HG02973 (cell line): Measurements from ENCODE around the gene WNT9B.
"Not testable (repeated sequence)": the region's sequence is repeated elsewhere in the genome, so short reads cannot be mapped to it uniquely, and the experiment has no call there.

Experiments used
- ATAC-seq: cut with Tn5 transposase; IDR thresholded peaks from one replicate; pipeline ENCODE4 v1.9.1; 2021; ENCODE audit warnings: moderate library complexity; ENCODE audit not compliant: unreplicated experiment

Gene WNT9B

DNA sequence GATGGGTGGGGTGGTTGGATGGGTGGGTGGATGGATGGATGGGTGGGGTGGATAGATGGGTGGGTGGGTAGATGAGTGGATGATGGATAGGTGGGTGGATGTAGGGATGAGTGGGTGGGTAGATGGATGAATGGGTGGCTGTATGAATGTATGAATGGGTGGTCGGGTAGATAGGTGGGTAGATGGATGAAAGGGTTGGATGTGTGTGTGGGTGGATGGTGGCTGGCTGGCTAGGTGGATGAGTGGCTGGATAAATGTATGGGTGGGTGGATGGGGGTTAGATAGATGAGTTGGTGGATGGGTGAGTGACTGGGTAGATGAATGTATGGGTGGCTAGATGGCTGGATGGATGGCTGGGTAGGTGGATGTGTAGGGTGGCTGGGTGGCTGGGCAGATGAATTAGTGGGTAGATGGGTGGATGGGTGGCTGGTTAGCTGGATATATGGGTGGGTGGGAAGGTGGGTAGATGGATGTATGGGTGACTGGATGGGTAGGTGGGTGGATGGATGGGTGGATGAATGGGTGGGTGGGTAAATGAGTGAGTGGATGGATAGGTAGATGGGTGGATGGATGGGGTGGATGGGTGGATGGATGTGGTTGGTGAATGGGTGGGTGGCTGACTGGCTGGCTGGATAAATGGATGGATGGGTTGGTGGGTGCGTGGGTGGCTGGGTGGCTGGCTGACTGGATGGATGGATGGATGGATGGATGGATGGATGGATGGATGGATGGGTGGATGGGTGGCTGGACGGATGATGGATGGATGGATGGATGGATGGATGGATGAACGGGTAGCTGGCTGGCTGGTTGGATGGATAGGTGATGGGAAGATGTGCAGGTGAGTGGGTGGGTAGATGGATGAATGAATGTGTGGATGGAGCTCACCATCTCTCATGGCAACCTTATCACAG lies 52.6 kb downstream of the WNT9B start:
- ATAC-seq: no peak

DNA sequence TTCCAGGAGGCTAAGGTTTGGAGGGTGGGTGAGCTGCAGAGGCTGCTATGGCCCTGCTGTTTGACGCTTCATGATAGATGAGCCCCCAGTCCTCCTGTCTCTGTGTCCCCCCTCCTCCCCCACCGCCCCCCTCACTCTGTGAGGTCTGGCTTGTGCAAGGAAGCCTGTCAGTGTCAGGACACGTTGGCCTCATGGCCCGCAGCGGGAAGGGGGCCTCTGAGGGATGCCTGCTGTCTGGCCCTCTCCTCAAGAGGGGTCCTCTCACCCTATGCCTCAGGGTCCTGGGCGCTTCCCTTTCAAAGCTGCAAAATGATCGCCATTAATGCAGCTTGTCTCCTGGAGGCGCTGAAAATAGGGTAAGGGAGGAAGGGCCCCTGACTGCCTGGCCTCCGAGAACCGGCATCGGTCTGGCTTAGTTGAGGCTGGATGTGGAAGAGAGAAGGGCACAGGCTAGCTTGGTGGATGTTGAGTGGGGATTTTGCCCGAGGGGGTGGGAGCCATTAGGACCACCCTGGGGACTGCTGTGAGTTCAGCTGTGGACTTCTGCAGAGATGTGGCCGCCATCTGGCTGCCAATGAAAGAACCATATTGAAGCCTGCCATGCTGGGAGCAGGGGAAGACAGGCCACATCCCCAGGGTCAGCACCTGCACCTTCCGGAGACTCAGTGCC lies 56.8 kb downstream of the WNT9B start:
- ATAC-seq: no peak

- no peak for ATAC-seq
Measured at GRCh38 chr17:46910179-46910927, 59.0 kb downstream of the WNT9B start.

- no peak for ATAC-seq
Measured at GRCh38 chr17:46911311-46911710, 59.9 kb downstream of the WNT9B start.

DNA sequence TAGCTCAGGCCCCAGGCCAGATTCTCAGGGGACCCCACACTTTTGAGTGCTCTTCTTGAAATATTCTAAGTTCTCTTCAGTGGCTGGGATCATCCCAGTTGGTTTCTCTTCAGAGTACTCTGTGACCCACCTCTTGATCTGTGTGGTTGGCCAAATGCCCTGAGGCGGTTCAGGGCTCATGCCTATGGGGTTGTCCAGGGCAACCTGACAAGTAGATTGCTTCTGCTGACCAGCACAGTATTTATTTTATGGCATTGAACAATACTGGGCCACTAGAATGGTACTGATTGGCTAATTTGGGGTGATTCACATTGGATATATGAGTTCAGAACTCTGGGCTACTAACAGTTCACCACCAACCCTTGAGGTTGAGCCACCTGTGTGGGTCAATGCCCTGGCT lies 64.2 kb downstream of the WNT9B start:
- ATAC-seq: no peak

DNA sequence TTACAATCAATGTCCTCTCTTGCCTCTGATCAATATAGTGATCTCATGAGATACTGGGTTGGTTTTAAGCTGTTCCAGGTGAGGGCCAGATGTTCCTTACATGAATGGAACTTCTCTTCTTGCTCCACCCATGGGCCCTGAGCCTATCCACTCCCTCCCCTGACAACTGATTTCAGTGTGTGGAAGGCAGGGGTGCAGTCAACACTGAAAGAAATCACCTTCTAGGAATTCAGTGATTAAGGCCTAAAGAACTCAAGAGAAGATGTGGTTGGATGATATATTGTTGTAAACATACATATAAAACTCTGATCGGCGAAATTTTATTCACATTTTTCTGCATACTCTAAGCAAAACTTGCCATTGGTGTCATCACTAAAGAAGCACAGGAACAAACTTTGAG lies 64.8 kb downstream of the WNT9B start:
- no peak for ATAC-seq

GRCh38 chr17:46916623-46917022 lies 65.2 kb downstream of the WNT9B start:
- ATAC-seq: no peak

GRCh38 chr17:46917041-46917440 lies 65.7 kb downstream of the WNT9B start:
- ATAC-seq: no peak

DNA sequence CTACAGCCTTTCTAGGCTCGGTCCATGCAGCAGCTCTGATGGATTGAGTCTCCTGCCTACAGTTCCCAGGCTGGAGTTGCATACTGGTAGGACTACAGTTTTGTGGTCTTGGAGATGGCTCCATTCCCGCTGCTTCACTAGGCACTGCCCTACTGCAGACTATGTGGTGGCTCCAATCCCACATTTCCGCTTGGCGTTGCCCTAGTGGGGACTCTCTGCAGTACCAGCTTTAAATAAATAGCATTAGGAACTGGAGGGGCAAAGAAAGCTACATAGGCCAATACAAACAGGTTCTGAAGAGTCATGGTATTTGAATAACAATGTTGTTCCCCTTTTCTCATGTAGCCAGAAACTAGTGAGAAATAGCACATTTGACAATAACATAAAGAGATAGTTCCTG lies 66.1 kb downstream of the WNT9B start:
- no peak for ATAC-seq

DNA sequence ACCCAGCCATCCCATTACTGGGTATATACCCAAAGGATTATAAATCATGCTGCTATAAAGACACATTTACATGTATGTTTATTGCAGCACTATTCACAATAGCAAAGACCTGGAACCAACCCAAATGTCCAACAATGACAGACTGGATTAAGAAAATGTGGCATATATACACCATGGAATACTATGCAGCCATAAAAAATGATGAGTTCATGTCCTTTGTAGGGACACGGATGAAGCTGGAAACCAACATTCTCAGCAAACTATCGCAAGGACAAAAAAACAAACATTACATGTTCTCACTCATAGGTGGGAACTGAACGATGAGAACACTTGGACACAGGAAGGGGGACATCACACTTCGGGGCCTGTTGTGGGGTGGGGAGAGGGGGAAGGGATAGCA lies 70.6 kb downstream of the WNT9B start:
- ATAC-seq: not testable (repeated sequence)

- no peak for ATAC-seq
Measured at GRCh38 chr17:46922487-46922803, 71.1 kb downstream of the WNT9B start.

- ATAC-seq: peak; percentile 89
Measured at GRCh38 chr17:46922804-46923635, 71.6 kb downstream of the WNT9B start, which contains the start of gene GOSR2. Gene GOSR2 (plus strand): TSS chr17:46923160. CDS start chr17:46923193, 33 bp downstream.

GRCh38 chr17:46925185-46925868 lies 73.9 kb downstream of the WNT9B start:
- ATAC-seq: no peak

DNA sequence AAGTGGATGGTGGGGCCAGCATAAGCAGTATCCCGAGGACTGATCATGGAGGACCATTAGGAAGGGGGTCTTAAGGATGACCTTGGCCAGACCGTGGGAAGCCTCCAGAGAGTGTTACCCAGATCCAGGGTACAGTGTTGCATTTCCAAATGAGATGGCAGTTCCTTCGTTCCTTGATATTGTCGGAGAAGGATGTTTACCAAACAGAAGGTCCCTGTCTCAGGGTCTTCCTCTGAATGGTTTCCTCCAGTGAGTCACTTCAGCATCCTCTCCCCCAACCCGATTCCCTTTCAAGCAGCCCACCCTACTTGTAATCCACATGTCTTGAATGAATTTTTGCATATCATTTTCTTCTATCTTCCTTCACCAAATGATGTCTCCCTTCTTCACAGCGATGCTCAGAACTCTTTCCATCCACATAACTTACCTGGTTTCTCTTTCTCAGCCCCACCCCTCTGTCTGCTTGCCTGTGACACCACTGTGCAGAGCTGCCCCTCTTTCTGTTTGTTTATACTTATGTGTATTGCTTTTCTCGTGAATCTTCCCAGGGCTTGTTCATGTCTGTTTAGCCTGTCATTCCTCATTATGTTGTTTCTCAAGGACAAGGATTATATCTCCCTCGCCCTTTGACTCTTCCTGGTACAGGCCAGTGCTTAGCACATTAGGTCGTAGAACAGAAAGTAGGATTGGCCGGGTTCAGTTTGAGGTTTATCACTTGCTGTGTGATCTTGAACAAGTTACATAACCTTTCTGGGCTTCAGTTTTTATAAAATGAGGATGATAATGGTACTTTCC lies 77.3 kb downstream of the WNT9B start:
- no peak for ATAC-seq

- no peak for ATAC-seq
Measured at GRCh38 chr17:46929413-46929812, 78.0 kb downstream of the WNT9B start.

GRCh38 chr17:46930051-46930450 lies 78.7 kb downstream of the WNT9B start:
- ATAC-seq: no peak

GRCh38 chr17:46931596-46931995 lies 80.2 kb downstream of the WNT9B start:
- no peak for ATAC-seq

- no peak for ATAC-seq
Measured at GRCh38 chr17:46935658-46936266, 84.4 kb downstream of the WNT9B start.
